Measurements from ENCODE around the gene GABBR2.

Gene GABBR2

GRCh38 chr9:98326459-98327248, 382.1 kb downstream of the GABBR2 start:
- no peak for TF ChIP-seq CTCF (IDR thresholded peaks at IDR 0.05; ENCODE audit: borderline replicate concordance, insufficient read depth, low read depth, low read length)

GRCh38 chr9:98324801-98325200, 383.9 kb downstream of the GABBR2 start:
- no peak for TF ChIP-seq CTCF (IDR thresholded peaks at IDR 0.05; ENCODE audit: borderline replicate concordance, insufficient read depth, low read depth, low read length)
- H3K4me3 ChIP-seq (ENCODE audit: low read depth, low read length): no peak overlapping the region

More at GRCh38 chr9:98326459-98327248, 382.1 kb downstream of the GABBR2 start:
- H3K4me3 ChIP-seq (ENCODE audit: low read depth, low read length): no peak overlapping the region

- TF ChIP-seq CTCF (IDR thresholded peaks at IDR 0.05; ENCODE audit: borderline replicate concordance, insufficient read depth, low read depth, low read length): no peak
- no peak overlapping the region for H3K4me3 ChIP-seq (ENCODE audit: low read depth, low read length)
Observed at GRCh38 chr9:98323831-98324135, 385.0 kb downstream of the GABBR2 start.

GRCh38 chr9:98323051-98323830, 385.5 kb downstream of the GABBR2 start:
- TF ChIP-seq CTCF (IDR thresholded peaks at IDR 0.05; ENCODE audit: borderline replicate concordance, insufficient read depth, low read depth, low read length): no peak
- no peak overlapping the region for H3K4me3 ChIP-seq (ENCODE audit: low read depth, low read length)

- no peak for TF ChIP-seq CTCF (IDR thresholded peaks at IDR 0.05; ENCODE audit: borderline replicate concordance, insufficient read depth, low read depth, low read length)
- H3K4me3 ChIP-seq (ENCODE audit: low read depth, low read length): no peak overlapping the region
Observed at GRCh38 chr9:98321269-98321668, 387.5 kb downstream of the GABBR2 start.

DNA sequence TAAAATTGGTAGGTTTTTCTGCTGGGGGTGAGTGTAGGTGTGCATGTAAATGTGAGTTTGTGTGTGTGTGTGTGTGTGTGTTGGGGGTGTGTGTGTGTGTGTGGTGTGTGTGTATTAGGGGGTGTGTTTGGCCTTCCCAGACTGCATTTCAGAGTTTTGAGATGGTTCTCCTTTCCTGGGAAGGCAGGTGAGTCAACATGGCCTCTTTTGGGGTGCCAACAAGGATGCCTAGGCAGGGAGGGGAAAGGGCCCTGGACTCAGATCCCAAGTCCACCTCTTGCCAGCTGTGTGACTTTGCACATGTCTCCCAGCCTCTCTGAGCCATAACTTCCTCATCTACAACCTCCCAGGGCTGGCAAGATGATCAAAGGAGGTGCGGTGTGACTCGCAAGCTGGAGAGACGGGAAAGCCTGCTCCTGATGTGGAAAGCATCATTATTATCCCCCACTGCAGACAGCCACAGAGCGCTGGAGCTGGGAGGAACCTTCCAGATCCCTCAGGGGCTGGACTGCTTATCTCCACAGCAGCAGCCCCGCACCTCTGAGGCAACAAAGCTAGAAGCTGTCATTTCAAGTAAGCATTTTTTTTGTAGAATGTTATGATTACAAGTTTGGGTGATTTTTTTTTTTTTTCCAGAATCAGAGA, 389.8 kb downstream of the GABBR2 start:
- H3K4me3 ChIP-seq (ENCODE audit: low read depth, low read length): no peak overlapping the region
- no peak for TF ChIP-seq CTCF (IDR thresholded peaks at IDR 0.05; ENCODE audit: borderline replicate concordance, insufficient read depth, low read depth, low read length)

All from GM12875 (cell line).